Measurements from ENCODE around the gene ZMIZ1.

- no peak for TF ChIP-seq CTCF (IDR thresholded peaks at IDR 0.05)
- TF ChIP-seq ZFX (IDR thresholded peaks at IDR 0.05; ENCODE audit: borderline replicate concordance), result no peak
Observed at GRCh38 chr10:79200346-79200745, 131.6 kb downstream of the ZMIZ1 start.
